GM12878 (cell line): ENCODE results near the gene ALDH3A2. TPM values are rescaled to one million over a fixed set of nuclear protein-coding genes. Genes with fewer than 3 reads are reported as not detected.

Experiments
- ATAC-seq: fragments of 200-7000 bp; cut with Tn5 transposase; 3 replicates; pipeline ENCODE4 v1.9.1; 2020; ENCODE audit warnings: mild to moderate bottlenecking, moderate library complexity
- BruUV-seq: library from RNA; stranded (reverse); fragments of 400-500 nt; replicated peaks from 2 replicates; lab custom pipeline; 2021; lab: Mats Ljungman, UMichigan
- CTCF ChIA-PET: fragments of 300-600 bp; sonication (Branson Sonifier 250); formaldehyde crosslinking; extraction: SDS; loops from one replicate; lab custom pipeline; 2021; ENCODE audit warnings: inconsistent platforms; lab: Yijun Ruan, JAX
- POLR2A ChIA-PET: fragments of 350-600 bp; formaldehyde crosslinking; extraction: SDS; loops from one replicate; lab custom pipeline; 2021; ENCODE audit warnings: inconsistent platforms; lab: Charles Lee
- RAD21 ChIA-PET: fragments of 300-600 bp; sonication (Branson Sonifier 250); formaldehyde crosslinking; loops from one replicate; lab custom pipeline; 2023; ENCODE audit warnings: antibody characterized with exemption; ENCODE audit not compliant: unreplicated experiment; lab: Charles Lee
- SMC1A ChIA-PET: fragments of 300-600 bp; sonication (Branson Sonifier 250); formaldehyde crosslinking; loops from one replicate; lab custom pipeline; 2023; ENCODE audit not compliant: unreplicated experiment, uncharacterized antibody; lab: Charles Lee
- DNase-seq: peaks from one replicate; pipeline ENCODE4 v3.0.0-alpha.2; 2011; ENCODE audit warnings: low read depth, low spot score
- FAIRE-seq: peaks from 3 replicates; lab custom pipeline; 2011; peaks lifted over from hg19 to GRCh38; lab: Jason Lieb, UNC
- H2AFZ ChIP-seq: 2 replicates; pipeline ENCODE4 v1.6.0; 2011; ENCODE audit warnings: low read depth, low read length, control low read depth; ENCODE audit not compliant: control insufficient read depth
- H3K27ac ChIP-seq: 2 replicates; pipeline ENCODE4 v1.5.1; 2011; ENCODE audit warnings: control low read depth; ENCODE audit not compliant: control insufficient read depth, insufficient read depth
- H3K27me3 ChIP-seq, 2 experiments: replicated peaks in 1 of 2; 2 replicates each; pipeline versions ENCODE4 v1.6.0 to v1.6.1; 2011; ENCODE audit warnings: low read length in 1 of 2; ENCODE audit not compliant: control insufficient read depth in 2 of 2, insufficient read depth in 2 of 2
- H3K36me3 ChIP-seq, 2 experiments: 2 replicates each; pipeline ENCODE4 v1.5.1; 2011; ENCODE audit warnings: low read length in 1 of 2; ENCODE audit not compliant: control insufficient read depth in 2 of 2, insufficient read depth in 2 of 2
- H3K4me1 ChIP-seq: 2 replicates; pipeline ENCODE4 v1.6.1; 2011; ENCODE audit warnings: mild to moderate bottlenecking, low read length, moderate library complexity, mixed read lengths; ENCODE audit not compliant: control insufficient read depth, insufficient read depth
- H3K4me2 ChIP-seq: 2 replicates; pipeline ENCODE4 v1.6.0; 2011; ENCODE audit warnings: control low read depth; ENCODE audit not compliant: control insufficient read depth, insufficient read depth
- H3K4me3 ChIP-seq: fragments of 200-600 bp; sonication (generic); 2 replicates; pipeline ENCODE4 v1.5.1; 2016
- H3K79me2 ChIP-seq: 2 replicates; pipeline ENCODE4 v1.6.0; 2011; ENCODE audit warnings: low read length; ENCODE audit not compliant: control insufficient read depth, insufficient read depth
- H3K9ac ChIP-seq: 2 replicates; pipeline ENCODE4 v1.8.0; 2011; ENCODE audit warnings: low read length, control low read depth, mixed read lengths; ENCODE audit not compliant: control insufficient read depth, insufficient read depth
- H3K9me3 ChIP-seq: replicated peaks from 3 replicates; pipeline ENCODE4 v1.5.1; 2011; ENCODE audit warnings: mild to moderate bottlenecking, low read length; ENCODE audit not compliant: control insufficient read depth, insufficient read depth
- H4K20me1 ChIP-seq: 2 replicates; pipeline ENCODE4 v1.6.0; 2011; ENCODE audit not compliant: control insufficient read depth, insufficient read depth
- CEBPB ChIP-seq, 2 experiments: fragments of 150-350 bp in 1 of 2; IDR thresholded peaks; 2 replicates each; pipeline ENCODE4 v1.6.1; 2012 to 2014; ENCODE audit warnings: low read depth in 2 of 2, low read length in 2 of 2, borderline replicate concordance in 1 of 2, inconsistent platforms in 1 of 2
- CHD1 ChIP-seq: IDR thresholded peaks from 2 replicates; pipeline ENCODE4 v1.6.1; 2012; ENCODE audit warnings: low read depth, low read length, improper control_type of control experiment
- CHD2 ChIP-seq: IDR thresholded peaks from 2 replicates; pipeline ENCODE4 v1.6.1; 2011; ENCODE audit warnings: low read depth, low read length, improper control_type of control experiment, borderline replicate concordance
- CTCF ChIP-seq, 3 experiments: IDR thresholded peaks in 2 of 3; conservative IDR thresholded peaks in 1 of 3; 2 replicates each; pipeline ENCODE4 v1.5.1; 2011; ENCODE audit warnings: low read depth in 3 of 3, low read length in 3 of 3, mild to moderate bottlenecking in 3 of 3, control low read depth in 2 of 3, moderate library complexity in 2 of 3, inconsistent platforms in 1 of 3, mixed read lengths in 1 of 3; ENCODE audit not compliant: control insufficient read depth in 2 of 3, insufficient read depth in 1 of 3; ENCODE audit errors: extremely low read depth in 1 of 3
- EED ChIP-seq: sonication (generic); IDR thresholded peaks from 2 replicates; pipeline ENCODE4 v1.6.1; 2016; ENCODE audit warnings: antibody characterized with exemption, low read depth
- IRF4 ChIP-seq: IDR thresholded peaks from 2 replicates; pipeline ENCODE4 v1.6.1; 2011; ENCODE audit warnings: low read depth, low read length
- IRF5 ChIP-seq: fragments of 450-650 bp; IDR thresholded peaks from 2 replicates; pipeline ENCODE4 v1.6.1; 2017; ENCODE audit warnings: borderline replicate concordance
- MTA3 ChIP-seq: IDR thresholded peaks from 2 replicates; pipeline ENCODE4 v1.6.1; 2012; ENCODE audit warnings: low read length, inconsistent platforms, borderline replicate concordance
- PAX8 ChIP-seq: fragments of 450-650 bp; IDR thresholded peaks from 2 replicates; pipeline ENCODE4 v1.6.1; 2017; ENCODE audit warnings: mild to moderate bottlenecking, moderate library complexity
- RB1 ChIP-seq: fragments of 450-650 bp; formaldehyde crosslinking; IDR thresholded peaks from 2 replicates; pipeline ENCODE4 v1.6.1; 2017; ENCODE audit warnings: mild to moderate bottlenecking, borderline replicate concordance
- SPI1 ChIP-seq: IDR thresholded peaks from 2 replicates; pipeline ENCODE4 v1.6.1; 2011; ENCODE audit warnings: low read depth, mild to moderate bottlenecking, low read length, moderate library complexity, borderline replicate concordance; ENCODE audit not compliant: insufficient read depth
- ZNF217 ChIP-seq: fragments of 450-650 bp; IDR thresholded peaks from 2 replicates; pipeline ENCODE4 v1.6.1; 2017; ENCODE audit warnings: antibody characterized with exemption, mild to moderate bottlenecking
- ZNF274 ChIP-seq: IDR thresholded peaks from one replicate; pipeline ENCODE4 v1.8.0; 2011; ENCODE audit not compliant: insufficient read length, insufficient read depth
- ZNF384 ChIP-seq: IDR thresholded peaks from 2 replicates; pipeline ENCODE4 v1.6.1; 2012; ENCODE audit warnings: low read depth, mild to moderate bottlenecking, low read length, improper control_type of control experiment, borderline replicate concordance
- ZZZ3 ChIP-seq: IDR thresholded peaks from 2 replicates; pipeline ENCODE4 v1.6.1; 2011; ENCODE audit warnings: low read depth; ENCODE audit not compliant: control insufficient read depth, insufficient read length
- WGBS: methylation state at CpG from one replicate; pipeline ENCODE4 v1.1.6; 2016; ENCODE audit warnings: low lambda C conversion rate; ENCODE audit not compliant: insufficient replicate concordance, insufficient coverage; ENCODE audit errors: missing lambda C conversion rate; 5-methylcytosine and 5-hydroxymethylcytosine counted together
- in situ Hi-C: fragments of 300-500 bp; cut with MboI; formaldehyde crosslinking; loops from 9 replicates; pipeline ENCODE4 v1.14.3; 2018; ENCODE audit warnings: mixed read lengths
- intact Hi-C: fragments of 100-400 bp; cut with micrococcal nuclease; formaldehyde crosslinking; loops from one replicate; pipeline ENCODE4 v1.14.2; 2022; ENCODE audit not compliant: unreplicated experiment
- polyA plus RNA-seq, 11 experiments: library from polyadenylated mRNA; depleted of rRNA in 4 of 11; unstranded in 6 of 11; stranded (reverse) in 5 of 11; fragments of >200 nt; fragmentation: Nextera tagmentation in 4 of 11; fragmentation: Illumina TruSeq in 1 of 11; extraction: Ambion mirVana in 4 of 11; extraction: Trizol in 1 of 11; gene quantifications; 1 replicate in 1 of 11; 2 replicates in 10 of 11; pipeline versions ENCODE4 v1.2.1 to v1.2.3, GENCODE V29; 2011 to 2016; ENCODE audit warnings: inconsistent platforms in 2 of 11, missing spikeins in 2 of 11, low read depth in 1 of 11
- total RNA-seq, 4 experiments: library from RNA; depleted of rRNA in 3 of 4; stranded (reverse); fragments of >200 nt in 3 of 4; fragmentation: Illumina TruSeq in 1 of 4; extraction: Trizol in 1 of 4; gene quantifications; 2 replicates each; pipeline versions ENCODE4 v1.2.1 to v1.2.3, GENCODE V29; 2013 to 2021

ALDH3A2 gene
- total and polyA plus RNA-seq, 10 of the 15 experiments (the other 5 are each of a cell fraction or from before 2014, with no cell fraction given), result 5.0 to 37.0 (median 26.1) TPM

- no peak for TF ChIP-seq SPI1
Measured at GRCh38 chr17:19673623-19674022, 25.1 kb downstream of the ALDH3A2 start (continued).

DNA sequence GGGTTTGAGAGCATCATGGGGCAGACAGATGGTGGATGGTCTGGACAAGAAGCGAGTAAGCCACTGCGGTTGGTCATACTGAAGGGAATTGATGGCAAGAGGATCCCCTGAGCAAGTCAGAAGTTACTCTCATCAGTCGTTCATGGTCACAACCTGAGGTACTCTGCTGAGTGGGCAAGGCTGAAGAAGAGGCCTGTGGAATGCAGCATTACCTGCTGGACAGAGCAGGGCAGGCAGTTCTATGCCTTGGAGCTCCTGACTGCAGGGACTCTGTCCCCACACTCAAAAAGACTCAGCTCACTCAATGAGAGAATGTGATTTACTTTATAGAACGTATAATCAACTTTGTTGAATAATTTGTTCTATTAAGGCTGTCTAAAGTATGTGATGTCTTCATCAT, 28.3 kb downstream of the ALDH3A2 start:
- H3K4me2 ChIP-seq, result no peak overlapping the region
- DNase-seq (no peak), ATAC-seq (no peak), FAIRE-seq (no peak)
- H3K9ac ChIP-seq, result no peak overlapping the region
- H3K4me3 ChIP-seq, result no peak overlapping the region
- no peaks in the 10 kb centered on the region for H3K27me3 ChIP-seq
- peaks cover 0 to 7% of the 10 kb centered on the region in 2 experiments; a peak in 2 of 4 replicates for H3K36me3 ChIP-seq
- POLR2A ChIA-PET, result no interaction called here
- 93% methylated on average over 4 of the region's 4 CpGs for WGBS
- H4K20me1 ChIP-seq, result no peaks in the 10 kb centered on the region
- H3K4me1 ChIP-seq, result no peaks in the 10 kb centered on the region
- CTCF ChIA-PET, result interaction anchor here (1.3 kb wide), 1 partner anchor 68 kb away, joined by 3 read pairs; no protein-coding TSS in a partner anchor
- H3K9me3 ChIP-seq, result no peaks in the 10 kb centered on the region
- SMC1A ChIA-PET, result no interaction called here
- no peak overlapping the region for H2AFZ ChIP-seq
- in situ Hi-C loops, result no loop called here
- BruUV-seq, result no TSS peak
- RAD21 ChIA-PET, result no interaction called here
- intact Hi-C loops, result no loop called here
- no peak overlapping the region for H3K27ac ChIP-seq
- no peaks in the 10 kb centered on the region for H3K79me2 ChIP-seq
- TF ChIP-seq CTCF (IDR thresholded peaks at IDR 0.05 in 2 of 3, conservative IDR thresholded peaks at IDR 0.05 in 1 of 3; ENCODE audit: control insufficient read depth in 2 of 3, extremely low read depth in 1 of 3, insufficient read depth in 1 of 3, low read depth in 3 of 3, low read length in 3 of 3) (no peak), IRF4 (no peak), CEBPB (IDR thresholded peaks at IDR 0.05; ENCODE audit: borderline replicate concordance in 1 of 2, low read depth in 2 of 2, low read length in 2 of 2) (no peak), ZNF384 (no peak), CHD1 (no peak), MTA3 (no peak), PAX8 (no peak), RB1 (no peak), ZNF217 (no peak), CHD2 (no peak), ZZZ3 (no peak), EED (no peak), ZNF274 (no peak), IRF5 (no peak), SPI1 (no peak)
